CD14-positive monocyte (primary cell): ENCODE measurements around the gene GAA. TPM values are rescaled to one million over a fixed set of nuclear protein-coding genes. Genes with fewer than 3 reads are reported as not detected.

ENCODE experiments used
- DNase-seq, 3 donors: peaks; one replicate each; pipeline ENCODE4 v3.0.0-alpha.2; 2011 to 2022
- H2AFZ ChIP-seq: 2 replicates; pipeline ENCODE4 v1.6.0; 2012; ENCODE audit warnings: mild to moderate bottlenecking, low read depth, low read length, inconsistent platforms; ENCODE audit not compliant: insufficient read depth, poor library complexity, severe bottlenecking
- H3K27ac ChIP-seq, 2 donors: 1 replicate in 1 of 2; 2 replicates in 1 of 2; pipeline ENCODE4 v1.5.1; 2012 to 2013; ENCODE audit warnings: low read length in 2 of 2, control low read depth in 1 of 2, inconsistent platforms in 1 of 2, low read depth in 1 of 2, mild to moderate bottlenecking in 1 of 2
- H3K27me3 ChIP-seq, 2 donors: one replicate each; pipeline versions ENCODE4 v1.6.0 to v1.6.1; 2011 to 2013; ENCODE audit warnings: low read length in 2 of 2; ENCODE audit not compliant: control insufficient read depth in 2 of 2, insufficient read depth in 2 of 2
- H3K36me3 ChIP-seq, 2 donors: replicated peaks in 1 of 2; 1 replicate in 1 of 2; 2 replicates in 1 of 2; pipeline versions ENCODE4 v1.5.1 to v1.6.1; 2012 to 2013; ENCODE audit warnings: low read length in 2 of 2, control low read depth in 1 of 2, inconsistent platforms in 1 of 2, mild to moderate bottlenecking in 1 of 2; ENCODE audit not compliant: insufficient read depth in 2 of 2, control insufficient read depth in 1 of 2
- H3K4me1 ChIP-seq, 2 donors: 1 replicate in 1 of 2; 2 replicates in 1 of 2; pipeline versions ENCODE4 v1.5.1 to v1.6.1; 2012 to 2013; ENCODE audit warnings: low read length in 2 of 2, control low read depth in 1 of 2, inconsistent platforms in 1 of 2, mild to moderate bottlenecking in 1 of 2, moderate library complexity in 1 of 2; ENCODE audit not compliant: insufficient read depth in 2 of 2, control insufficient read depth in 1 of 2
- H3K4me2 ChIP-seq: replicated peaks from 2 replicates; pipeline ENCODE3; 2012; ENCODE audit warnings: low read length, moderate library complexity, mild to moderate bottlenecking; ENCODE audit not compliant: poor library complexity, severe bottlenecking; ENCODE audit errors: extremely low read depth
- H3K4me3 ChIP-seq, 3 experiments: fragments of 200-600 bp in 1 of 3; sonication (generic) in 1 of 3; replicated peaks in 1 of 3; 1 replicate in 2 of 3; 2 replicates in 1 of 3; pipeline ENCODE4 v1.5.1; 2011 to 2013; ENCODE audit warnings: low read length in 3 of 3, mild to moderate bottlenecking in 3 of 3, control low read depth in 2 of 3, low read depth in 2 of 3, inconsistent platforms in 1 of 3, moderate library complexity in 1 of 3
- H3K79me2 ChIP-seq: 2 replicates; pipeline ENCODE4 v1.6.0; 2012; ENCODE audit warnings: mild to moderate bottlenecking, control low read depth, inconsistent platforms, low read length, moderate library complexity; ENCODE audit not compliant: insufficient read depth
- H3K9ac ChIP-seq: 2 replicates; pipeline ENCODE4 v1.6.0; 2017; ENCODE audit warnings: low read length, mild to moderate bottlenecking; ENCODE audit not compliant: insufficient read depth, poor library complexity, severe bottlenecking
- H3K9me3 ChIP-seq, 2 donors: replicated peaks in 1 of 2; 1 replicate in 1 of 2; 2 replicates in 1 of 2; pipeline versions ENCODE4 v1.5.1 to v1.6.1; 2012 to 2013; ENCODE audit warnings: low read length in 2 of 2, control low read depth in 1 of 2; ENCODE audit not compliant: control insufficient read depth in 1 of 2, insufficient read depth in 1 of 2
- H4K20me1 ChIP-seq: 2 replicates; pipeline ENCODE4 v1.6.0; 2012; ENCODE audit warnings: mild to moderate bottlenecking, low read length, control low read depth, moderate library complexity; ENCODE audit not compliant: insufficient read depth
- H3K27ac Mint-ChIP-seq, 7 donors: one replicate each; pipeline ENCODE4 v1.8.0; 2020; ENCODE audit warnings: mild to moderate bottlenecking in 7 of 7, mixed read lengths in 7 of 7, moderate library complexity in 6 of 7, inconsistent platforms in 2 of 7
- H3K27me3 Mint-ChIP-seq, 3 donors: one replicate each; pipeline ENCODE4 v1.8.0; 2021 to 2022; ENCODE audit warnings: low read depth in 3 of 3, mild to moderate bottlenecking in 3 of 3, mixed read lengths in 3 of 3, moderate library complexity in 3 of 3, inconsistent platforms in 1 of 3
- H3K36me3 Mint-ChIP-seq, 2 donors: one replicate each; pipeline ENCODE4 v1.8.0; 2020; ENCODE audit warnings: mixed read lengths in 2 of 2, inconsistent platforms in 1 of 2, mild to moderate bottlenecking in 1 of 2
- H3K4me1 Mint-ChIP-seq: one replicate; pipeline ENCODE4 v1.8.0; 2020; ENCODE audit warnings: mild to moderate bottlenecking, mixed read lengths
- H3K4me3 Mint-ChIP-seq, 2 donors: one replicate each; pipeline ENCODE4 v1.8.0; 2020; ENCODE audit warnings: mild to moderate bottlenecking in 2 of 2, mixed read lengths in 2 of 2, moderate library complexity in 1 of 2
- H3K9me3 Mint-ChIP-seq, 7 donors: one replicate each; pipeline ENCODE4 v1.8.0; 2020 to 2022; ENCODE audit warnings: mixed read lengths in 7 of 7, mild to moderate bottlenecking in 6 of 7, moderate library complexity in 6 of 7, inconsistent platforms in 2 of 7
- WGBS: methylation state at CpG from one replicate; pipeline ENCODE4 v1.1.5; 2013; ENCODE audit warnings: missing lambda C conversion rate; ENCODE audit not compliant: insufficient coverage; 5-methylcytosine and 5-hydroxymethylcytosine counted together
- intact Hi-C, 2 donors: fragments of 100-400 bp; cut with micrococcal nuclease; formaldehyde crosslinking; loops; one replicate each; pipeline versions ENCODE4 v1.15.0 to v1.15.1; 2023
- polyA plus RNA-seq, 3 donors: library from polyadenylated mRNA; depleted of rRNA in 1 of 3; unstranded in 2 of 3; stranded (reverse) in 1 of 3; fragments of 300-500 nt in 2 of 3; fragments of >200 nt in 1 of 3; fragmentation: Illumina TruSeq in 2 of 3; gene quantifications; 1 replicate in 2 of 3; 2 replicates in 1 of 3; pipeline ENCODE4 v1.2.3, GENCODE V29; 2012 to 2021
- TF ChIP-seq, protein P1 (sequence below): fragments of 200-600 bp; IDR thresholded peaks from one replicate; pipeline ENCODE4 v1.8.0; 2022; ENCODE audit warnings: antibody characterized with exemption, mild to moderate bottlenecking

Gene GAA
- polyA plus RNA-seq, 3 donors = 116 to 140 (median 120) TPM

DNA sequence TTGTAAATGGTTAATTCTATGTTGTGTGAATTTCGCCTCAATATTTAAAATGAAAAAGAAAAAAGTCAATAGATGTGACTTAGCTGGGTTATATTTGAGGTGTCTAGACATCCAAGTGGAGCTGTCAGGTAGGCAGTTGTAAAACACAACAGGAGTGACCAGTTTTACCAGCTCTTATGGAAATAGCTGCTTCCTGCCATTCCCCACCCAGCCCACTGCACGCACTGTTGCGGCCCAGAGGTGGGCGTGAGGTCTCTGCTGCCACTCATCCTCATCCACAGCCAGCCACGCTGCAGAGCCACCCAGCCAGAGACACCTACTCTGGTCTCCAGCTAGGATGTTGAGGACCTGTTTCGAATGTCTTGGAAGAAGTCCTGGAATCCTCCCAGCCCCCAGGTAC lies 65.1 kb downstream of the GAA start:
- H4K20me1 ChIP-seq = no peaks in the 10 kb centered on the region
- H3K27me3 ChIP-seq = no peaks in the 10 kb centered on the region
- Mint-ChIP-seq H3K27me3 (peaks cover 6 to 14% (median 6%) of the 10 kb centered on the region in 3 donors), H3K4me1 (peaks cover 2% of the 10 kb centered on the region), H3K4me3 (no peak overlapping the region), H3K9me3 (peaks cover 0 to 5% (median 0%) of the 10 kb centered on the region in 7 donors), H3K27ac (no peak overlapping the region), H3K36me3 (no peaks in the 10 kb centered on the region)
- no peaks in the 10 kb centered on the region for H3K79me2 ChIP-seq
- TF ChIP-seq, protein P1, sequence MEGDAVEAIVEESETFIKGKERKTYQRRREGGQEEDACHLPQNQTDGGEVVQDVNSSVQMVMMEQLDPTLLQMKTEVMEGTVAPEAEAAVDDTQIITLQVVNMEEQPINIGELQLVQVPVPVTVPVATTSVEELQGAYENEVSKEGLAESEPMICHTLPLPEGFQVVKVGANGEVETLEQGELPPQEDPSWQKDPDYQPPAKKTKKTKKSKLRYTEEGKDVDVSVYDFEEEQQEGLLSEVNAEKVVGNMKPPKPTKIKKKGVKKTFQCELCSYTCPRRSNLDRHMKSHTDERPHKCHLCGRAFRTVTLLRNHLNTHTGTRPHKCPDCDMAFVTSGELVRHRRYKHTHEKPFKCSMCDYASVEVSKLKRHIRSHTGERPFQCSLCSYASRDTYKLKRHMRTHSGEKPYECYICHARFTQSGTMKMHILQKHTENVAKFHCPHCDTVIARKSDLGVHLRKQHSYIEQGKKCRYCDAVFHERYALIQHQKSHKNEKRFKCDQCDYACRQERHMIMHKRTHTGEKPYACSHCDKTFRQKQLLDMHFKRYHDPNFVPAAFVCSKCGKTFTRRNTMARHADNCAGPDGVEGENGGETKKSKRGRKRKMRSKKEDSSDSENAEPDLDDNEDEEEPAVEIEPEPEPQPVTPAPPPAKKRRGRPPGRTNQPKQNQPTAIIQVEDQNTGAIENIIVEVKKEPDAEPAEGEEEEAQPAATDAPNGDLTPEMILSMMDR = no peak
- no peaks in the 10 kb centered on the region for H3K36me3 ChIP-seq
- no peak overlapping the region for H3K4me2 ChIP-seq
- intact Hi-C loops = no loop called here
- no peaks in the 10 kb centered on the region for H3K9me3 ChIP-seq
- H3K27ac ChIP-seq = no peak overlapping the region
- H3K4me3 ChIP-seq = no peak overlapping the region
- no peak overlapping the region for H2AFZ ChIP-seq
- WGBS = 82% methylated on average over 4 of the region's 6 CpGs
- DNase-seq = no peak
- H3K9ac ChIP-seq = no peak overlapping the region
- H3K4me1 ChIP-seq = no peaks in the 10 kb centered on the region

GRCh38 chr17:80168371-80168770 lies 67.0 kb downstream of the GAA start:
- 97% methylated on average over 3 of the region's 5 CpGs for WGBS
- Mint-ChIP-seq H3K4me1 (peaks cover 2% of the 10 kb centered on the region), H3K36me3 (no peaks in the 10 kb centered on the region), H3K4me3 (no peak overlapping the region), H3K27ac (no peak overlapping the region), H3K27me3 (peaks cover 0 to 9% (median 8%) of the 10 kb centered on the region in 3 donors), H3K9me3 (peaks cover 0 to 5% (median 0%) of the 10 kb centered on the region in 7 donors)
- no peaks in the 10 kb centered on the region for H3K9me3 ChIP-seq
- H3K4me1 ChIP-seq = no peaks in the 10 kb centered on the region
- intact Hi-C loops = no loop called here
- TF ChIP-seq, protein P1 = no peak
- no peaks in the 10 kb centered on the region for H3K36me3 ChIP-seq
- no peak overlapping the region for H3K4me2 ChIP-seq
- H4K20me1 ChIP-seq = no peaks in the 10 kb centered on the region
- H3K9ac ChIP-seq = no peak overlapping the region
- H3K27ac ChIP-seq = no peak overlapping the region
- no peak for DNase-seq
- no peaks in the 10 kb centered on the region for H3K27me3 ChIP-seq
- no peak overlapping the region for H3K4me3 ChIP-seq
- H2AFZ ChIP-seq = no peak overlapping the region
- H3K79me2 ChIP-seq = no peaks in the 10 kb centered on the region
